ENCODE data around the gene DUSP6.

DNA sequence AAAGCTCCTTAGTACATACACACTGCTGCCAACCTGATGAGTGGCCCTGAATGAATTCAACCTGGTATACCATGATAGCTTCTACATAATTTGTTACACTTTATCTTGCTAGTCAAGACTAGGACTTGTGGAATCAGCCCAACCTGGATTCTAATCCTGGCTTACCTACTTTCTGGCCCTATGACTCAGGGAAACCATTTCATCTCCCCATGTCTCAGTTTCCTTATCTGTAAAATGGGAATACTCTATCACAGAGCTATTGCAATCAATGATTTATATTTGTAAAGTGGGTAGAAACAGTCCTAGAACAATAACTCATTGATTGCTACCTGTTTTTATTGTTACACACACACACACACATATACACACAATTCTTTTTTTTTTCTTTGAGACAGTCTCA, 6.5 kb upstream of the DUSP6 start:
- TF ChIP-seq, protein P1, sequence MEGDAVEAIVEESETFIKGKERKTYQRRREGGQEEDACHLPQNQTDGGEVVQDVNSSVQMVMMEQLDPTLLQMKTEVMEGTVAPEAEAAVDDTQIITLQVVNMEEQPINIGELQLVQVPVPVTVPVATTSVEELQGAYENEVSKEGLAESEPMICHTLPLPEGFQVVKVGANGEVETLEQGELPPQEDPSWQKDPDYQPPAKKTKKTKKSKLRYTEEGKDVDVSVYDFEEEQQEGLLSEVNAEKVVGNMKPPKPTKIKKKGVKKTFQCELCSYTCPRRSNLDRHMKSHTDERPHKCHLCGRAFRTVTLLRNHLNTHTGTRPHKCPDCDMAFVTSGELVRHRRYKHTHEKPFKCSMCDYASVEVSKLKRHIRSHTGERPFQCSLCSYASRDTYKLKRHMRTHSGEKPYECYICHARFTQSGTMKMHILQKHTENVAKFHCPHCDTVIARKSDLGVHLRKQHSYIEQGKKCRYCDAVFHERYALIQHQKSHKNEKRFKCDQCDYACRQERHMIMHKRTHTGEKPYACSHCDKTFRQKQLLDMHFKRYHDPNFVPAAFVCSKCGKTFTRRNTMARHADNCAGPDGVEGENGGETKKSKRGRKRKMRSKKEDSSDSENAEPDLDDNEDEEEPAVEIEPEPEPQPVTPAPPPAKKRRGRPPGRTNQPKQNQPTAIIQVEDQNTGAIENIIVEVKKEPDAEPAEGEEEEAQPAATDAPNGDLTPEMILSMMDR (IDR thresholded peaks at IDR 0.05): no peak
- no peak for TF ChIP-seq SIN3A (IDR thresholded peaks at IDR 0.05; ENCODE audit: borderline replicate concordance, insufficient read depth, low read depth, low read length)

Measured in Panc1 (cell line).